Measurements from ENCODE around the gene NETO1.

NETO1 gene
- total RNA-seq, result 0 to 2.4 (median 0) reads per million in 17 experiments

DNA sequence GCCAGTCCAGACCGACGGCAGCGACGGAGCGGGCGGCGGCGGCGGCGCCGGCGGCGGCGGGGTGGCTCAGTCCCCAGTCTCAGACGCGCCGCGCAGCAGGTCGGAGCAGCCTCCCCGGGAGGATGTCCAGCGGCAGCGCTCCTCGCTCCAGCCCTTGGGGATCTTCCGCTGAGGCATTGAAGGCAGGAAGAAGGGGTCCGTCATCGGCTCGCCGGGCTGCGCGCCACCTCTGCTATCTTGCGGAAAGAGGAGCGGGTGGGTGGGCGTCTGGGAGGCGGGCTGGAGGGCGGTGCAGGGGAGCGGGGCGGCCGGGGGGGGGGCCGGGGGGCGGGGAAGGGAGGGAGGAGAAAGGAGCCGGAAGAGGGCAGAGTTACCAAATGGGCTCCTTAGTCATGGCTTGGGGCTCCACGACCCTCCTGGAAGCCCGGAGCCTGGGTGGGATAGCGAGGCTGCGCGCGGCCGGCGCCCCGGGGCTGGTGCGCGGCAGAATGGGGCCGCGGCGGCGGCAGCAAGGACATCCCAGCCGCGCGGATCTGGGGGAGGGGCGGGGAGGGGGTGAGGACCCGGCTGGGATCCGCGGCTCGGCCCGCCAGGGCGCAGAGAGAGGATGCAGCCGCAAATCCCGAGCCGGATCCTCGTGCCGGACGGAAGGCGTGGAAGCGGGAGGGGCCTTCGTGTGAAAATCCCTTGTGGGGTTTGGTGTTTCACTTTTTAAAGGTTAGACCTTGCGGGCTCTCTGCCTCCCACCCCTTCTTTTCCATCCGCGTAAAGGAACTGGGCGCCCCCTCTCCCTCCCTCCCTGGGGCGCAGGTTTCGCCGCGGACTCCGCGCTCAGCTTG lies at the start of gene NETO1:
Gene NETO1, minus strand, starts transcription at position 242 of the 839 bp plus-strand sequence. CDS start 696 bp downstream, outside the sequence.
- no peak for DNase-seq

DNA sequence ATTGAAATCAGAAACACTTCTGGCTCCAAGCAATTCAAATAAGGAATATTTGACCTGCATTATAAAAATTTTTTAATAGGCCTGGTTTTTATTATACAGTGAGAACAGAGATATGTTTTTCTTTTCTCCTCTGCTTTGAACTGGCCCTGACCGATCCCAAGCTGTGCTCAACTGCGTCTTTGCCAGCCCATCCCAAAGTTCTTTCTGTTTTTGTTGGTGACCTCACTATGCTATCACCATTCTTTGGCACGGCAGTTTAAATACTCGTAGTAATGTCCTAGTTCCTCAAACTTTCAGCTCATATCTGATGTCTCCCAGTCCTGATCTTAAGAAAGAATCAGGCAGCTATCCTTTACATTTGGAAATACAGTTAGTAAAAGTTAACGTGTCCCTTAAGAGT lies 42.3 kb upstream of the NETO1 start:
- DNase-seq, result no peak

GRCh38 chr18:72908181-72908580 lies 40.4 kb upstream of the NETO1 start:
- DNase-seq, result no peak

- no peak for DNase-seq
Observed at GRCh38 chr18:72903033-72903432, 35.2 kb upstream of the NETO1 start.

GRCh38 chr18:72899338-72899737 lies 31.6 kb upstream of the NETO1 start:
- DNase-seq, result no peak

- no peak for DNase-seq
Observed at GRCh38 chr18:72898870-72899269, 31.1 kb upstream of the NETO1 start.

DNA sequence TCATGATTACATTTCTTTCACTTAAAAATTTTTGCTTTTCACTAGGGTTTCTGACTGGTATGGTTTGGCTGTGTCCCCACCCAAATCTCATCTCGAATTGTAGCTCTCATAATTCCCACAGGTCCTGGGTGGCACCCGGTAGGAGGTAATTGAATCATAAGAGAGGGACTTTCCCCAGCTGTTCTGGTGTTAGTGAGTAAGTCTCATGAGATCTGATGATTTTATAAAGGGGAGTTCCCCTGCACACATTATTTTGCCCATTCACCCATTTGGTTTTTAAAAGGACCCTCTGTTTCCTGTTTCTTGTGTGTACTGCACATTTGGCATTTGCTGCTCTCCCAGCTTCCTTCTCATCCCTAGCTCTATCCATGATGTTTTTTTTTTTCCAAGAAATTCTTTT lies 27.8 kb upstream of the NETO1 start:
- peak in 1 of 4 experiments; percentile 0 for DNase-seq

DNA sequence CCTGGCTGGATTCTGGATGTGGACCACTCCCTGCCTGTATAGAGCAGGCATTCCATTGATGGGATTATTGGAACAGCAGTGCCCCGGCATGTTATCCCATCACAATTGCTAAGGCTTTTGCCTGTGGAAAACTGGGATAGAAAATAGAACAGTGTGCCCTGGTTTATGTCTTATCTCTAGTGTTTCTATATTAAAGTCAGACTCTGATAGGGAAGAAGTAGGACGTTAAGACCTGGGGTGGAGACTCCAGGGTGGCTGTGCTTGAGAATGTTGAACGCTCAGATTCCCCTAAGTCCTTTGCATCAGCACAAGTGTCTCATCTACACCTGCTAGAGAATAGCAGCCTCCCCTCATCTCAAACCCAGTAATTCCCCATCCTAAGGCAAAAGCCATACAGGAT lies 10.8 kb upstream of the NETO1 start:
- no peak for DNase-seq

DNA sequence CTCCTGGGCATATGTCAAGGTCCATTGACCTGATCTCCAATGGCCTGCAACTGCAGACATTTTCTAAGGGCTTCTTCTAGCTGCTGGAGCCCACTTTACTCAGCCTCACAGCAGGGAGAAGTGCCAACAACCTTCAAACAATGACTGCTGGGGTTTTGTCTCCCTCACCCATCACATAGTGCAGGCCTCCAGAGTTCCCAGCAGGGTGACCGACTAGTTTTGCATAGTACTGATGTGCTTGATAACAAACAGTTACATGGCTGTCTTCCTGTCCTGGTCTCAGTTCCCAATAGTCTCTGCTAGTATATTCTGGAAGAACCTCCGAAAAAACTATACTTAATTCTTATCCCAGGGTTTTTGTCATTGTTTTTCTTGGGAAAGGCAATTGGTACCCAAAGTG lies 10.4 kb upstream of the NETO1 start:
- DNase-seq, result no peak

DNA sequence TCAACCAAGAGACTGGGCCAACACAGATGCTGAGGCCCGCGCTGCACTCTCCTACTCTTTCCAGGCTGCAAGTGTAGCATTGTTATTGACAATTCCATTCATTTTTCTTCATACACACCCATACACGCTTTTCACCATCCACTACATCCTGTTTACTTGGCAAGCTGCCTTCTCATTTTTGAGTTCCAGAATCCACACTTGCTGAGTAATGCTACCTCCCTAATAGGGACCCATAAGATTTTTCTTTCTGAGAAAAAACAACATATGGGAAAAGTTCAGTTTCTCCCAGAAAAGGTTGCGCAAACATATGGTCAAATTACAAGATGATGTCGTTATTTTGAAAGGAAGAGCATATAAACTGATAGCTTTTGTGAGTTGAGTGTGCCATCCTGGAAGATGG lies 3.3 kb upstream of the NETO1 start:
- DNase-seq, result no peak

DNA sequence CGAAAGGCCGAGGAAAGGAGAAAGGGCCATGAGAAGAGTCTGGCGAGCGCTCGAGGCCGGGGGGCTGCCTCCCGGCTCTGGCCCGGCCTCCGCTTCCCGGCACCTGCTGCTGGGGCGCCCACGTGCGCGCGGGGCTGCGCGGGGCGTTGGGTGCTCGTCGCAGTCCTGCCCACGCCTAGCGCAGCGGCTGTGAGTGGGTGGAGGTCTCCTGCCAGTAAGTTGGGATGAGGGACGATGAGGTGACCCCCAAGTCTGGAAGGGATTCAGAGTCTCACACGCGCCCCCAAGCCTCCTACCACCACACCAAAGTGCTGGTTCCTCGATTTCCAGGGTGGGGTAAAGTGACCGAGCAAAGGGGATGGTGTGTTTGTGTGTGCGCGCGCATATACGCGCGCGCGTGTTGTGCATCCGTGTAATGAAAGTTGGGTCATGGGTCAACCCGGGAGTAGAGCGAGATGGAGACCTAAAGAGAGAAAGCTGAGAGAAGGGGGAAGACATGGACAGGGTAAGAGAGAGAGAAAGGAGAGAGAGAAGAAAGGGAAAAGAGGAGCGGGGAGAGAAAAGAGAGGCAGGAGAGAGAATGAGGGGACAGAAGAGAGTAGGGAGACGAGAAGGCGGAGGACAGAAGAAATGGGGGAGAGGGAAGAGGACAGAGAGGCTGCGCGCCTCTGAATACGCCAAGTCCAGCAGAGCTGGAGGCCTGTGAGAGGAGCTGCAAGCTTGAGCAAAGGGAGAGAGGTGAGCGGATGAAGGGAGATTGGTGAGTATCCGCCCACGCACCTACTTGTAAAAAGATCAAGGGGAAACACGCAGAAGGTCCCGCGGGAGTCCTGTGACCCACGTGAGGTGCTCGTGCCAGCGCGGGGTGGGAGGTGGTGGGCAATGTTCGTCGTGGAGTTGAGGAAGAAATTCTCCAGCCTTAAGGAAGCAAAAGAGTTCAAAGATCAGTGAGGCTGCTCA lies 1.7 kb upstream of the NETO1 start:
- DNase-seq, result no peak

DNA sequence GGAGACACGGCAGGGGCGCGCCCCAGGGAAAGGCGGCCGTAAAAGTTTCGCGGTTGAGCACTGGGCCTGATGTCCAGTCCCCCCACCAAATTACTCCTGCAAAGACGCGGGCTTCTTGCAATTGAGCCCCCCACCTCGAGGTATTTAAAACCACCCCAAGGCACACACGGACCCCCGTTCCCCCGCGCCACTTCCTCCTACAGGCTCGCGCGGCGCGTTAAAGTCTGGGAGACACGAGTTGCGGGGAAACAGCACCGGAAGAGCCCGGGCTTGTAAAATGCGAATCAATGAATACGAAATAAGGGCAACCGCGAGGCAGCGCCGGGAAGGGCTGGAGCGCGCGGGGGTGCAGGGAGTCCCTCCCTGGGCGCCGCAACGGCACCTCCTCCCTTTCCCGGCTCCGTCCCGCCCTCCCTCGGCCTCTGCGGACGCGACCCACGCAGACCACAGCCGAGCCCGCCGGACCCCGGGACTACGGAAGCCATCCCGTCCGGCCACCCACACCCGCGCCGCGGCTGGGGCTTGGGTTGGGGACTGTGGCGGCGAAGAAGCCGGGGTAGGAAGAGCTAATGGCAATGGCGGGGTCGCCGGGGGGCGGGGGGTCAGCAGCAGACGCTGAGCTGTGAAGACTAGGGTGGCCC lies 918 bp upstream of the NETO1 start:
- no peak for DNase-seq

DNA sequence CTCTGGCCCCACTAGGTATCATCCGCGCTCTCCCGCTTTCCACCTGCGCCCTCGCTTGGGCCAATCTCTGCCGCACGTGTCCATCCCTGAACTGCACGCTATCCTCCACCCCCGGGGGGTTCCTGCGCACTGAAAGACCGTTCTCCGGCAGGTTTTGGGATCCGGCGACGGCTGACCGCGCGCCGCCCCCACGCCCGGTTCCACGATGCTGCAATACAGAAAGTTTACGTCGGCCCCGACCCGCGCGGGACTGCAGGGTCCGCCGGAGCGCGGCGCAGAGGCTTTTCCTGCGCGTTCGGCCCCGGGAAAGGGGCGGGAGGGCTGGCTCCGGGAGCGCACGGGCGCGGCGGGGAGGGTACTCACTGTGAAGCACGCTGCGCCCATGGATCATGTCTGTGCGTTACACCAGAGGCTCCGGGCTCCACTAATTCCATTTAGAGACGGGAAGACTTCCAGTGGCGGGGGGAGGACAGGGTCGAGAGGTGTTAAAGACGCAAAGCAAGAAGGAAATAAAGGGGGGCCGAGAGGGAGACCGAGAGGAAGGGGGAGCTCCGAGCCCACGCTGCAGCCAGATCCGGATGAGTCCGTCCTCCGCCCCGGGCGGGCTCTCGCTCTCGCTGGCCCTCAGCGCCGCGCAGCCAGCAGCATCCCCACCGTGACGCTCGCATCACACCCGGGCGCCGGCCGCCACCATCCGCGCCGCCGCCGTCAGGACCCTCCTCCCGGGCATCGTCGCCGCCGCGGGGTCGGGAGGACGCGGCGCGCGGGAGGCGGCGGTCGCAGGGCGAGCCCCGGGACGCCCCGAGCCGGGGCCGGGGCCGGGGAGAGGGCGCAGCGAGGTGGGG lies 664 bp downstream of the NETO1 start:
- DNase-seq, result no peak

- DNase-seq, result no peak
Observed at GRCh38 chr18:72866442-72866900, 1.3 kb downstream of the NETO1 start.

GRCh38 chr18:72863754-72864153 lies 4.0 kb downstream of the NETO1 start:
- no peak for DNase-seq

- DNase-seq, result no peak
Observed at GRCh38 chr18:72859088-72859487, 8.7 kb downstream of the NETO1 start.

DNA sequence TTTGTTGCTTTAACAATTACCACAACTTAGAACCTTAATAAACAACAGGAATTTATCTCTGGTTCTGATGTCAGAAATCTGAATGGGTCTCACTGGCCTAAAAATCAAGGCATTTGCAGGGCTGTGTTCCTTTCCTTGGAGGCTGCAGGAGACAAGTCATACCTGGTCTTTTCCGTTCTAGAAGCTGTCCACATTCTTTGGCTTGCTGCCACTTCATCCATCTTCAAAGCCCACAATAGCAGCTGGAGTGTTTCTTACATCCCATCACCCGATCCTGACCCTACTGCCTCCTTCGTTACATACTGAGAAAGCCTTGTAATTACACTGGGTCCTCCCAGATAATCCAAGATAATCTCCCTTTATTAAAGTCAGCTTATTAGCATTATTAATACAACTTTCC lies 18.1 kb downstream of the NETO1 start:
- no peak for DNase-seq

GRCh38 chr18:72848503-72849237 lies 19.1 kb downstream of the NETO1 start:
- no peak for DNase-seq

DNA sequence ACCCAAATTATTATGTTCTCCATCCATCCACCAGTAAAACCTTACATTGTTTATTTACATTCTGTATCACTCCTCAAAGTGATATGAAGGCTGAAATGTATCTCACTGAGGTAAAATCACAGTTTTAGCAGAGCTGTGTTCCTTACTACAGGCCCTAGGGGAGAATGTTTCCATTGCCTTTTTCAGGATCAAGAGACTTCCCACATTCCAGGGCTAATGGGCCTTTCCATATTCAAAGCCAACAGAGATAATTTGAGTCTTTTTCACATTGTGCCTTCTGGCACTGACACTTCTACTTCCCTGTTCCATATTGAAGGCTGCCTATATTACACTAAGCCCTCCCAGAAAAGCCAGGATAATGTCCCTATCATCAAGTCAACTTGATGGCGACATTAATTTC lies 20.0 kb downstream of the NETO1 start:
- no peak for DNase-seq

DNA sequence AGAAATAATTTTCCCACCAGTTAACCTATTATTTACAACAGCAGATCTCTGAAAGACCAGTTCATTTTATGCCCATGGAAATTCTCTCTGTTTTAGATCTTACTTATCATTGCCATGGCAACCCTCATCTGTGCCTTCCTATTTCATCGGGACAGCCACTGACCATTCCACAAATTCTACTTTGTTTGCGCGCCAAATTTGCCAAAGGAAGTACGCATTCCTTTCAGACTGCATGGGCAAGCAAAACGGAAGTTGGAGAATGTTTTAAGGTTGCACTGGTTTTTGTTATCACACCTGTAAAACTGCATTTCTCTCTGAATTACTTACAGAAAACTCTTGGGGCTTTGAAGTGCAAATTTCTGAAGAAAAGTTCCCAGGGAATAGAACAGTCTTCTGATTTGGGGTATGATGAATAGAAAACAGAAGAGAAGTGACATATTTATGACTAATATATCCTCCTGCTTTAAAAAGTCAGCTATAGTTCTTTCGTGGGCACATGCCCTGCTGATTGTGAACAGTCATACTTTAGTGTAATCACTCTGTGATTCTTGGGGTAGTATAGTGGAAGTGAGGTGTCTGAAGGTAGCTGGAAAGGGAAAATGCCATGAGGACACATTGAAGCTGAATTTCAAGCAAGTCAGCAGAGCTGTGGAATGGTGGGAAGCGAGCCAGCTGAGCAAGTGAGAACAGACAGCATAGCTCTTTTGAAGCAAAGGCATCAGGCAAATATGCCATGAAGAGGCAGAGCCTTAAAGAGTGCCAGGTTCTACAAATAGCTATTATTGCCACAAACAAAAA lies 20.9 kb downstream of the NETO1 start:
- no peak for DNase-seq
